Erythroblast (primary cell): Measurements from ENCODE around the gene PDE4D.

Experiments
- GATA1 ChIP-seq: IDR thresholded peaks from 2 replicates; pipeline ENCODE4 v1.6.1; 2011; ENCODE audit warnings: low read depth, mild to moderate bottlenecking, control low read depth, low read length, moderate library complexity
- POLR2A ChIP-seq: IDR thresholded peaks from 2 replicates; pipeline ENCODE4 v1.6.1; 2011; ENCODE audit warnings: mild to moderate bottlenecking, low read length

DNA sequence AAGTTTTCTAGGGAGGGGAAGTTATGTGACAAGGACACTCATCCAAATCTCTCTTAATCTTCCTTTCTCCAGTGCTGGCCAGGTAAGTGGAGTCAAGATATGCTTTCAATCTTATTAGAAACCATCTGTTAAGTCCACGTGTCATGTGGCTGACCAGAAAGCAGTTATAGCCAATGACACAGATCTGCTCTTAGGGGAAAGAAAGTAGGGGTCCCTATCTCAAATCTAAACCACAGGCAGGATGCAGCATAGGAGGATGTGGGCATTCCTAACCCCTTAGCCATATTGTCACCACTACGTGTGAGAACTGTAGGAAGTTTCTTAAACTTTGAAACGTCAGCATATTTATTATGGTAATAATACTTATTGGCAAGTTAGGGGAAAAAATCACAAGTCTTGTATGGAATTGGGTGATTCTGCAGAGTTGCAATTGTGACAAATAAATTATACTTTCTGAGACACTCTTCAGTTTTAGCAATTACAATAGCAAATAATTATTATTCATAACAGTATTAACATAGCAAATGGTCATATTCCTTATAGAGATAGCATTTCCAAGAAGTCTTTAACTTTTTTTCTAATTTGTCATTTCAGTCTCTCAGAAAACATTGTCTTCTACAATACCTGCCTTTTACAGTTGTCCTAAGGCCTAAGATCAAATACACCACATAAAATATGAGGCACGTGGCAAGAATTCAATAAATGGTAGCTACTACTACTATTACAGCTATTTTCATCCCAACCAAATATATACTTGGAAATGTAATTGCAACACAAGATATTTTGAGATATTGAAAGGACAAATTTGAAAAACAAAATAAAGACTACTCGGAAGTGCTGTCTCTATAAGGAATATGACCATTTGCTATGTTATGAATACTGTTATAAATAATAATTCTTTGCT, 236.9 kb downstream of the PDE4D start:
- TF ChIP-seq POLR2A (no peak), GATA1 (no peak)
